Right atrium auricular region (tissue), 2 donors: ENCODE data around the gene VWC2. TPM values are rescaled to one million over a fixed set of nuclear protein-coding genes. Genes with fewer than 3 reads are reported as not detected.

Experiments used
- DNase-seq: peaks from one replicate; pipeline ENCODE4 v3.0.0-alpha.2; 2019; ENCODE audit warnings: low spot score
- H3K27ac ChIP-seq, 2 donors: fragments of 200-600 bp; sonication (generic); 1 replicate in 1 of 2; 2 replicates in 1 of 2; pipeline ENCODE4 v1.5.1; 2016 to 2019
- H3K27me3 ChIP-seq, 2 donors: fragments of 200-600 bp; sonication (generic); one replicate each; pipeline versions ENCODE4 v1.5.1 to v1.6.0; 2017 to 2019
- H3K36me3 ChIP-seq: fragments of 200-600 bp; sonication (generic); one replicate; pipeline ENCODE4 v1.5.1; 2016
- H3K4me1 ChIP-seq, 2 donors: fragments of 200-600 bp; sonication (generic); one replicate each; pipeline versions ENCODE4 v1.5.1 to v1.6.0; 2017 to 2019
- H3K4me3 ChIP-seq, 2 donors: fragments of 200-600 bp; sonication (generic); 1 replicate in 1 of 2; 2 replicates in 1 of 2; pipeline ENCODE4 v1.5.1; 2017 to 2019; ENCODE audit warnings: mild to moderate bottlenecking in 1 of 2, moderate library complexity in 1 of 2
- H3K9me3 ChIP-seq, 2 donors: fragments of 200-600 bp; sonication (generic); one replicate each; pipeline ENCODE4 v1.5.1; 2019
- CTCF ChIP-seq, 2 donors: fragments of 200-600 bp; sonication (generic); IDR thresholded peaks; one replicate each; pipeline ENCODE4 v1.5.1; 2019; ENCODE audit warnings: antibody characterized with exemption in 2 of 2
- total RNA-seq, 2 donors: library from RNA; depleted of rRNA; stranded (reverse); fragments of >200 nt; gene quantifications; one replicate each; pipeline ENCODE4 v1.1.0, GENCODE V29; 2016

The VWC2 gene
- total RNA-seq, 2 donors from 2014 or later, result 1.7 to 4.0 TPM

DNA sequence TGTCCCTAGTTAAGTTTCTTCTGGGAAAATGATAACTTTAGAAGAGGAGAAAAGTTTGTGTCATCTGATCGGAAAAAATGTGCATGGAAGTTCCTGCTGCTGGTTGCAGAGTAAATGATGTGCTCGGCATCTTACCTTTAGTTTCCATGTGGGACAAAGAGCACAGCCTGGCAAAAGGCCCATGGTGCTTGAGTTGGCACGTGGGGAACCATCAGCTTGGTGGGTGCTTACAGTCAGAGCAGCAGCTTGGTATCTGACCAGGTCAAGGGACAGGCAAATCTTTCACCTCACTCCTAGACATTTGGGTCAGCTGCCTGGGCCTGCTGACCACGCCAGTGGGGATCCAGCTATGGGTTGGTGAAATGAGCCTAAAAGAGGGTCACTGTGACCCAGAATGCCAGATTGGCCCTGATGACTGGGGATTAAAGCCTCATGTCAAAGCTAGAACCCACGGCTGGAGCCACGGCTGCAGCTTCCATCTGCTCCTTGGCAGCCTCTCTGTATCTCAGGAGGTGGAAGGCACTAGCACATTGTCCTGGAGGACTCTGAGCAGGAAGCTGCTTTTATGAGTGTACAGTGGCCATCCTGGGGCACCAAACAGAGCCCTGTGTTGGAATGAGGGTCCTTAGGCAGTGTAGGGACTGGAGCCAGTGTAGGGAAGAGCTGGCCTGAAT lies 24.7 kb downstream of the VWC2 start:
- no peaks in the 10 kb centered on the region for H3K9me3 ChIP-seq
- TF ChIP-seq CTCF (IDR thresholded peaks at IDR 0.05), result no peak
- H3K36me3 ChIP-seq, result no peaks in the 10 kb centered on the region
- no peaks in the 10 kb centered on the region for H3K27me3 ChIP-seq
- H3K4me1 ChIP-seq, result no peaks in the 10 kb centered on the region
- no peak overlapping the region for H3K4me3 ChIP-seq
- no peak for DNase-seq
- H3K27ac ChIP-seq, result no peak overlapping the region

- Histone ChIP-seq H3K36me3 (no peaks in the 10 kb centered on the region), H3K4me3 (no peak overlapping the region), H3K9me3 (no peaks in the 10 kb centered on the region), H3K27me3 (no peaks in the 10 kb centered on the region), H3K27ac (no peak overlapping the region), H3K4me1 (no peaks in the 10 kb centered on the region)
- no peak for DNase-seq
- no peak for TF ChIP-seq CTCF (IDR thresholded peaks at IDR 0.05)
Measured at GRCh38 chr7:49800031-49800430, 26.6 kb downstream of the VWC2 start.

DNA sequence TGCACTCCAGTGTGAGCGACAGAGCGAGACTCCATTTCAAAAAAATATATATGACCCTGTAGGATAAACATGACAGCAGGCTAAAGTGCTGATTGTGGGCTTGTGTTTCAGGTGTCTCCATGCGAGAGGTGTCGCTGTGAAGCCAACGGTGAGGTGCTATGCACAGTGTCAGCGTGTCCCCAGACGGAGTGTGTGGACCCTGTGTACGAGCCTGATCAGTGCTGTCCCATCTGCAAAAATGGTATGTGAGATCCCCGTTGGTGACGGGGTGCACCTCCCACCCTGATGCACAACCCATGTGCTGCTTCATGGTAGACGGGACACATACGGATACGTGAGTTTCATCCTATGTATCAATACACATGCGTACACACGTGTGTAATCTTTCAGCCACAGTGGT lies 29.2 kb downstream of the VWC2 start:
- no peaks in the 10 kb centered on the region for H3K9me3 ChIP-seq
- no peak overlapping the region for H3K4me3 ChIP-seq
- DNase-seq, result no peak
- H3K27ac ChIP-seq, result no peak overlapping the region
- no peaks in the 10 kb centered on the region for H3K36me3 ChIP-seq
- H3K4me1 ChIP-seq, result no peaks in the 10 kb centered on the region
- TF ChIP-seq CTCF (IDR thresholded peaks at IDR 0.05), result no peak
- no peaks in the 10 kb centered on the region for H3K27me3 ChIP-seq

DNA sequence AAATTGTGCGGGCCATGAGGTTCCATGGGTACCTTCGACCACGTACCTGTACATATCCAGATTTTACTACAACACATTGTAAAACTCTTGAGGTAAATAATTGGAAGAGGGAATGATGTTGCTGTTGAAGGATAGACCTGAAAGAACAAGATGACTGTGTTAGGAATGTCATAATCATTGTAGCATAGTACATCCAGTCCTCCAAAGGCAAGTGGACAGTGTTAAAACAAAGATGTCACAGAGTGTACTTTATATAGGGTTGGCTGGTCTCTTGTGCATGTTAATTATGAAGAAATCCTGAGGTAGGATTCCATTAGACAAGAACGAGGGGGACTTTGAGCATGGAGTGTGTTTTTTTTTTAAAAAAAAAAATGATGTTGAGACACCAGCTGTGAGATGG lies 30.4 kb downstream of the VWC2 start:
- no peak for DNase-seq
- H3K27ac ChIP-seq, result no peak overlapping the region

GRCh38 chr7:49805371-49806007 lies 32.1 kb downstream of the VWC2 start:
- Histone ChIP-seq H3K36me3 (no peaks in the 10 kb centered on the region), H3K4me1 (no peaks in the 10 kb centered on the region), H3K9me3 (no peaks in the 10 kb centered on the region), H3K27me3 (no peaks in the 10 kb centered on the region), H3K27ac (no peak overlapping the region), H3K4me3 (no peak overlapping the region)
- no peak for DNase-seq
- no peak for TF ChIP-seq CTCF (IDR thresholded peaks at IDR 0.05)

More for the DNA sequence above, 30.4 kb downstream of the VWC2 start:
- Histone ChIP-seq H3K27me3 (no peaks in the 10 kb centered on the region), H3K4me1 (no peaks in the 10 kb centered on the region), H3K4me3 (no peak overlapping the region), H3K36me3 (no peaks in the 10 kb centered on the region), H3K9me3 (no peaks in the 10 kb centered on the region)
- no peak for TF ChIP-seq CTCF (IDR thresholded peaks at IDR 0.05)
